ENCODE results near the gene TFF3.
A peak's percentile ranks its signal among the peaks of the same experiment; 100 is the strongest.

Gene TFF3

GRCh38 chr21:42306366-42307035, 8.7 kb downstream of the TFF3 start:
- H3K9me3 Mint-ChIP-seq: no peaks in the 10 kb centered on the region

GRCh38 chr21:42305707-42306147, 9.5 kb downstream of the TFF3 start:
- peak overlapping the region in 1 of 2 donors; percentile 78 for H3K27ac Mint-ChIP-seq
- H3K4me1 Mint-ChIP-seq: peaks cover 15% of the 10 kb centered on the region
- H3K9me3 Mint-ChIP-seq: no peaks in the 10 kb centered on the region
- peak overlapping the region in 1 of 2 donors; percentile 13 for H3K4me3 Mint-ChIP-seq
- no peak for ATAC-seq
- no peaks in the 10 kb centered on the region for H3K27me3 Mint-ChIP-seq
- DNase-seq: no peak

More at GRCh38 chr21:42306366-42307035, 8.7 kb downstream of the TFF3 start:
- Mint-ChIP-seq H3K27ac (peak overlapping the region in 1 of 2 donors; percentile 59), H3K4me3 (no peak overlapping the region), H3K4me1 (peaks cover 15% of the 10 kb centered on the region), H3K27me3 (no peaks in the 10 kb centered on the region)
- no peak for DNase-seq
- ATAC-seq: no peak

- Mint-ChIP-seq H3K4me3 (no peak overlapping the region), H3K4me1 (peaks cover 18% of the 10 kb centered on the region), H3K27me3 (no peaks in the 10 kb centered on the region), H3K27ac (peak overlapping the region in 1 of 2 donors; percentile 74), H3K9me3 (no peaks in the 10 kb centered on the region)
- ATAC-seq: no peak
- DNase-seq: no peak
These were observed 10.4 kb downstream of the TFF3 start for GRCh38 chr21:42304556-42305454.

DNA sequence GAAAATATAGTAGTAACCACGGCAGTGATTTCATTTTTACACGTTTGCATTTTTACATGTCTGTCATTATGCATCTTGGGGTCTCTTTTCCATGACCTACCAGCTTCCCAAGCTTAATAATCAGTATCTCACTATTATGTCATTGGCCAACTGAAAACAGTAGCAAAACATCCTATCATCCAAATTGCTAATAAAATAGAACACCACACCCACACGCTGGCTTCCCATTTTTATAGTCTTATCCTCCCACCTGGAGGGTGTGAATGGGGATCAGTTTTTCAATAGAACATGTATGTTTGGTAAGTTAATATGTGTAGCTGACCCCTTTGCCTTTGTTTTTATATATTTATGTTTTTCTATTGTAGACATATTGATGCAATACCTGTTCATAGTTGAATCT, 11.8 kb downstream of the TFF3 start:
- peaks cover 23% of the 10 kb centered on the region for H3K4me1 Mint-ChIP-seq
- no peak overlapping the region for H3K27ac Mint-ChIP-seq
- no peaks in the 10 kb centered on the region for H3K9me3 Mint-ChIP-seq
- no peaks in the 10 kb centered on the region for H3K27me3 Mint-ChIP-seq
- H3K4me3 Mint-ChIP-seq: no peak overlapping the region
- ATAC-seq (no peak), DNase-seq (no peak)

GRCh38 chr21:42302794-42303193, 12.4 kb downstream of the TFF3 start:
- Mint-ChIP-seq H3K27ac (peak overlapping the region in 1 of 2 donors; percentile 42), H3K4me1 (peaks cover 23% of the 10 kb centered on the region)

GRCh38 chr21:42302076-42302650, 13.0 kb downstream of the TFF3 start:
- no peak overlapping the region for H3K27ac Mint-ChIP-seq
- peaks cover 23% of the 10 kb centered on the region for H3K4me1 Mint-ChIP-seq
- H3K4me3 Mint-ChIP-seq: no peak overlapping the region
- H3K27me3 Mint-ChIP-seq: no peaks in the 10 kb centered on the region
- DNase-seq: no peak
- H3K9me3 Mint-ChIP-seq: no peaks in the 10 kb centered on the region
- ATAC-seq: no peak

More at GRCh38 chr21:42302794-42303193, 12.4 kb downstream of the TFF3 start:
- Mint-ChIP-seq H3K4me3 (no peak overlapping the region), H3K9me3 (no peaks in the 10 kb centered on the region), H3K27me3 (no peaks in the 10 kb centered on the region)
- ATAC-seq (no peak), DNase-seq (no peak)

DNA sequence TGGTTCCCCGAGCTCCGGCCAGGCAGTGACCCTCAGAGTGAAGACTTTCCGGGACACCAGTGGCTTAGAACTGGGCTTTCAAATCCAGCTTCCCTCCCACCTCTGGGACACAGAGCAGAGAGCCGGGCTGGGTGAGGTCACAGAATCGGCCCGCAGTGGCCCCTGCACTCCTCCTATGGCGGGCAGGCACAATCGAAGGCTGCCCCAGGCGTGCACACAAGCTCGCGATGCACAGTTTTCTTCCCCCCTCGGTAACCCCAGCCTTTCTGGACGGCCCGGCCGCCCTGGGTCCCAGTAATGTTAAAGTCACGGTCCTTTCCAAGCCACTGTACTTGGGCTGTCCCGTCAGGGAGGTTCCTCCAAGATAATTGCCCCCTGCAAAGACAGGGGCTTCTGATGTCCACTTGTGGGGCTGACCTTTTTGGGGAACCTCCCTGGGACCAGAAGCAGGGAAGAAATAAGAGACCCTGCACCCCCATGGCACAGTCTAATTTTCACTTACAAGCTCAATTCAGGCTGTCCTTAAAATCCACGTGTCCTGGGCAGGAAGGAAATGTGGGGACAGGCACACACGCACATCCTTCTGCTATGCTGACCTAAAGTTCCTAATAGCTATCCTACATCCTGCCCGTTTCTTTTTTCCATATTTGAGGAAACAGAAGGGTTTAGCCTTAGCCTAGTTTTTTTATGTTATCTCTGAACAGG, 13.7 kb downstream of the TFF3 start:
- H3K4me3 Mint-ChIP-seq: no peak overlapping the region
- no peaks in the 10 kb centered on the region for H3K9me3 Mint-ChIP-seq
- no peak for ATAC-seq
- peaks cover 18% of the 10 kb centered on the region for H3K4me1 Mint-ChIP-seq
- no peak overlapping the region for H3K27ac Mint-ChIP-seq
- H3K27me3 Mint-ChIP-seq: no peaks in the 10 kb centered on the region
- no peak for DNase-seq

DNA sequence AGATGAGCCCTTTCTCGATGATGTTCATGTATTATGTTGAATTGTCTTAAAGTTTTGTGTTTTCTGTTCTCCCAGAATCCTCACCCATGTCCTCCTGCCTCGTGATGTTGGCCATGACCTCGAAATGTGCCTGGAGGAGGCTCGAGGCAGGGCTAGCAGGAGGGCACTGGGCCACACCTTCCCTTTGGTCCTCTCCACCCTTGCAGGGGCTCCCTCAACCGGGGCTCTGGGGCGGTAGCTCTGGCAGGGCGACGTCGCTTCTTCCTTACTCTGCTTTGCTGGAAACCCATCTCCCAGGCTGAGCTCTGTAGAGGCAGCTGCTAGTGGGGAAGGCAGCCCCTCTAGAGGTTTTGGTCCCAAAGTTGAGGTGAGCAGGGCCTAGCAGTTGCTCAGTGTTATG, 14.3 kb downstream of the TFF3 start:
- H3K4me1 Mint-ChIP-seq: peaks cover 15% of the 10 kb centered on the region

DNA sequence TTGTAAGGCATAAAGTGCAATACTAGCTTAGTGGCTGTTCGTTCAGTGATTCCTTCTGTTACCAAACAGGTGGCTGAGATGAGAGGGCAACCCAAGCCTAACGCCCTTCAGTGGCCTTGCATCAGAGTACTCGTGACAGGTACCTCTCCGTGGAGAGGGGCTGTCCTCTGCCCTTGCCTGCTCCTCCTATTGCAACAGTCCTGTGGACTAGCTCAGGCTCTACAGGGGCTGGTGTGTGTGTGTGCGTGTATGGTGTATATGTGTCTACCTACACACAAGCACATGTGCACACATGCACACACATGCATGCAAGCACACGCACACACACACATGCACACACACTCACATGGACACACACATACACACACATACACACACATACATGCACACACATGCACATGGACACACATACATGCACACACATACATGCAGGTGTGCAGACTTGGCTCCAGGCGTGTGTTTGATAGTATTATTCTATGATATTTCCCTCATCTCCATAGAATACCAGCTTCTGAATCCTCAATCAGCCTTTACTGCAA, 15.1 kb downstream of the TFF3 start:
- Mint-ChIP-seq H3K4me1 (peaks cover 15% of the 10 kb centered on the region), H3K27ac (no peak overlapping the region), H3K27me3 (no peaks in the 10 kb centered on the region), H3K9me3 (no peaks in the 10 kb centered on the region), H3K4me3 (no peak overlapping the region)
- ATAC-seq (no peak), DNase-seq (no peak)

More for the DNA sequence above, 14.3 kb downstream of the TFF3 start:
- Mint-ChIP-seq H3K9me3 (no peaks in the 10 kb centered on the region), H3K27me3 (no peaks in the 10 kb centered on the region), H3K27ac (no peak overlapping the region), H3K4me3 (no peak overlapping the region)
- ATAC-seq (no peak), DNase-seq (no peak)

GRCh38 chr21:42299324-42300044, 15.7 kb downstream of the TFF3 start:
- DNase-seq (peak in 1 of 2 donors; percentile 56), ATAC-seq (peak; percentile 90)
- H3K4me3 Mint-ChIP-seq: no peak overlapping the region
- no peaks in the 10 kb centered on the region for H3K9me3 Mint-ChIP-seq
- no peak overlapping the region for H3K27ac Mint-ChIP-seq
- H3K27me3 Mint-ChIP-seq: no peaks in the 10 kb centered on the region
- H3K4me1 Mint-ChIP-seq: peaks cover 15% of the 10 kb centered on the region

GRCh38 chr21:42298657-42299056, 16.6 kb downstream of the TFF3 start:
- DNase-seq (no peak), ATAC-seq (no peak)
- Mint-ChIP-seq H3K4me3 (no peak overlapping the region), H3K27ac (peak overlapping the region in 1 of 2 donors; percentile 76), H3K9me3 (no peaks in the 10 kb centered on the region), H3K4me1 (peaks cover 15% of the 10 kb centered on the region), H3K27me3 (no peaks in the 10 kb centered on the region)

DNA sequence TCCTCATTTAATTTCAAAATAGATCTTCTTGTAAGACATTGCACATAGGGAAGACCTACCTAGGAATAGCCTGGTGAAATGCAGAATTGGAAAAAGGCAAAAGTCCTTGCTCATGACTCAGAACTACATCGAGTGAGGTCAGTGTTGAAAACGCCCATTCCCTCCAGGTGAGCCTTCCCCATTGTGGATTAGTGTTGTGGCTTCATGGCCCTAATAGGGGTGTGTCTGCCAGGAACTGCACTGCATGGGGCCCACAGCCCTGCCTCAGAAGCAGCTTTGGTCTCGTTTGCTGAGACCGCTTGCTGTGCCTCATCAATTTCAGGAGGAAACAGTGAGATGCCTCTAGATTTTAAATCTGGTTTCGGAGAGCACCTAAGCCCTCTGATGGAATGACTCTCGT, 17.0 kb downstream of the TFF3 start:
- Mint-ChIP-seq H3K9me3 (no peaks in the 10 kb centered on the region), H3K27ac (peak overlapping the region in 1 of 2 donors; percentile 76), H3K4me1 (peaks cover 15% of the 10 kb centered on the region), H3K4me3 (no peak overlapping the region), H3K27me3 (no peaks in the 10 kb centered on the region)
- DNase-seq: no peak
- no peak for ATAC-seq

DNA sequence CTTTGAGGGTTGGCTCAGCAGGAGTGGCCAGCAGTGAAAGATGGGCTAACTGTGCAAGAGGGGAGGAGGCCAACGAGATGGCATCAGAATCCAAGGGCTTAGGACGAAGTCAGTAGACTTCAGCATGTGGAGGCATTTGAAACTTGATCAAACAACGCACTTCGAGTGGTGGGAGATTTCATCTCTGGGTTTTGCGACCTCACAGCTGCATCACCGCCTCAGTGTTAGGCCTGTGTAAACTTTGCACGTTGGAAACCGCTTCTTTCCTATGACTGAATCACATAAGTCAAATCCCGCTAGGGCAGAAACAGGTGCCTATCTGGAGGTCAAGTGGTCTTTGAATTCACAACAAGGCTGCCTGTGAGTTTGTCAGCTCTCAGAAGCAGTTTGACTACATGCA, 17.8 kb downstream of the TFF3 start:
- DNase-seq: no peak
- H3K4me3 Mint-ChIP-seq: no peak overlapping the region
- H3K9me3 Mint-ChIP-seq: no peaks in the 10 kb centered on the region
- H3K4me1 Mint-ChIP-seq: peaks cover 15% of the 10 kb centered on the region
- no peak for ATAC-seq
- no peaks in the 10 kb centered on the region for H3K27me3 Mint-ChIP-seq
- no peak overlapping the region for H3K27ac Mint-ChIP-seq

GRCh38 chr21:42296501-42296900, 18.7 kb downstream of the TFF3 start:
- no peak for ATAC-seq
- Mint-ChIP-seq H3K27me3 (no peaks in the 10 kb centered on the region), H3K27ac (no peak overlapping the region), H3K4me1 (peaks cover 15% of the 10 kb centered on the region), H3K9me3 (no peaks in the 10 kb centered on the region), H3K4me3 (no peak overlapping the region)
- DNase-seq: no peak
